C4-2B (cell line): ENCODE measurements around the gene SH3RF1.

Experiments
- H3K27ac ChIP-seq: fragments of 450-650 bp; 2 replicates; pipeline ENCODE4 v1.5.1; 2017
- CTCF ChIP-seq: fragments of 450-650 bp; conservative IDR thresholded peaks from 2 replicates; pipeline ENCODE4 v1.5.1; 2017; ENCODE audit warnings: mild to moderate bottlenecking
- ZFX ChIP-seq: fragments of 450-650 bp; IDR thresholded peaks from 2 replicates; pipeline ENCODE4 v1.6.1; 2017

Gene SH3RF1

GRCh38 chr4:169044714-169045447, 225.9 kb downstream of the SH3RF1 start:
- TF ChIP-seq ZFX (no peak), CTCF (no peak)
- H3K27ac ChIP-seq = no peak overlapping the region
